Measurements from ENCODE around the gene NUDT3.

DNA sequence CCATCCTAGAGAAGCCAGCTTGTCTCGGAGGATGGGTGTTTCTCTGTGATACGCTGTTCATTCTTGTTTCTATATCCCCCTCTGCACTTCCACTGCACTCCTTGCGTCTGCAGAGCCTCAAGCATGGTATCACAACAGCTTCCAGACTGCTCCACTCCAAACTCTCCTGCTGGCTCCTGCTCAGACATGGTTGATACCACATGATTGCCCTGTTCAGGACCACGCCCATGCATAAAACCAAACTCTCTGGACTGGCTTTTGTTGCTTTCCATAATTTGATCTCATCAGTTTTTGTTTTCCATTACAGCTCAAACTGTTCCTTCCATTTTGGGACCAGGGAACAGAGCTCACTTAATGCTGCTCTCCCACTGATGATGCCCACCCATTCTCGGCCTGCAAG, 113.6 kb downstream of the NUDT3 start:
- no peak for TF ChIP-seq MAX (IDR thresholded peaks at IDR 0.05)
- TF ChIP-seq RAD21 (IDR thresholded peaks at IDR 0.05; ENCODE audit: low read depth), result no peak
- no peak for TF ChIP-seq USF1 (IDR thresholded peaks at IDR 0.05)
- no peak for TF ChIP-seq REST (IDR thresholded peaks at IDR 0.05; ENCODE audit: low read depth)
- TF ChIP-seq EP300 (IDR thresholded peaks at IDR 0.05; ENCODE audit: borderline replicate concordance), result no peak
